Parathyroid adenoma (tissue), 2 donors: ENCODE measurements around the gene TMEM130.

Experiments used
- H2AFZ ChIP-seq: fragments of 300-600 bp; sonication (generic); one replicate; pipeline ENCODE4 v1.7.0; 2017; ENCODE audit warnings: antibody characterized with exemption, mild to moderate bottlenecking
- H3K27ac ChIP-seq: fragments of 300-600 bp; sonication (generic); one replicate; pipeline ENCODE4 v1.7.0; 2017
- H3K27me3 ChIP-seq: fragments of 300-600 bp; sonication (generic); one replicate; pipeline ENCODE4 v1.7.0; 2017; ENCODE audit warnings: low read length; ENCODE audit not compliant: control insufficient read depth, insufficient read depth
- H3K36me3 ChIP-seq: fragments of 300-600 bp; sonication (generic); one replicate; pipeline ENCODE4 v1.7.0; 2017; ENCODE audit warnings: low read length; ENCODE audit not compliant: control insufficient read depth, insufficient read depth
- H3K4me1 ChIP-seq: fragments of 300-600 bp; sonication (generic); one replicate; pipeline ENCODE4 v1.7.0; 2017; ENCODE audit warnings: control low read depth
- H3K4me2 ChIP-seq: fragments of 300-600 bp; sonication (generic); one replicate; pipeline ENCODE4 v1.7.0; 2017; ENCODE audit warnings: low read length
- H3K4me3 ChIP-seq: fragments of 300-600 bp; sonication (generic); one replicate; pipeline ENCODE4 v1.7.0; 2017; ENCODE audit warnings: low read depth, low read length
- H3K79me2 ChIP-seq: fragments of 300-600 bp; sonication (generic); one replicate; pipeline ENCODE4 v1.7.0; 2017; ENCODE audit warnings: control low read depth
- H3K9ac ChIP-seq: fragments of 300-600 bp; sonication (generic); one replicate; pipeline ENCODE4 v1.7.0; 2017; ENCODE audit warnings: mild to moderate bottlenecking
- H3K9me3 ChIP-seq: fragments of 300-600 bp; sonication (generic); one replicate; pipeline ENCODE4 v1.7.0; 2017; ENCODE audit warnings: low read length; ENCODE audit not compliant: control insufficient read depth
- CTCF ChIP-seq: fragments of 300-600 bp; sonication (generic); IDR thresholded peaks from one replicate; pipeline ENCODE4 v1.7.0; 2017; ENCODE audit warnings: antibody characterized with exemption, mild to moderate bottlenecking
- donor health status: primary hyperparathyroidism.

The TMEM130 gene

GRCh38 chr7:98808751-98809460, 60.9 kb downstream of the TMEM130 start:
- H3K9ac ChIP-seq, result no peak overlapping the region
- no peak overlapping the region for H2AFZ ChIP-seq
- TF ChIP-seq CTCF, result no peak
- H3K36me3 ChIP-seq, result no peaks in the 10 kb centered on the region
- H3K4me2 ChIP-seq, result no peak overlapping the region
- H3K4me1 ChIP-seq, result no peaks in the 10 kb centered on the region
- H3K4me3 ChIP-seq, result no peak overlapping the region
- H3K79me2 ChIP-seq, result no peaks in the 10 kb centered on the region
- no peak overlapping the region for H3K27ac ChIP-seq
- H3K27me3 ChIP-seq, result no peaks in the 10 kb centered on the region
- no peaks in the 10 kb centered on the region for H3K9me3 ChIP-seq

- Histone ChIP-seq H3K27ac (no peak overlapping the region), H3K9me3 (no peaks in the 10 kb centered on the region), H3K79me2 (no peaks in the 10 kb centered on the region), H3K4me1 (no peaks in the 10 kb centered on the region), H3K4me3 (no peak overlapping the region), H3K4me2 (no peak overlapping the region), H2AFZ (no peak overlapping the region), H3K36me3 (no peaks in the 10 kb centered on the region), H3K27me3 (no peaks in the 10 kb centered on the region), H3K9ac (no peak overlapping the region)
- no peak for TF ChIP-seq CTCF
Observed at GRCh38 chr7:98807068-98808048, 62.5 kb downstream of the TMEM130 start.

GRCh38 chr7:98805956-98806838, 63.6 kb downstream of the TMEM130 start:
- Histone ChIP-seq H3K4me3 (no peak overlapping the region), H3K4me1 (no peaks in the 10 kb centered on the region), H3K9me3 (no peaks in the 10 kb centered on the region), H3K79me2 (no peaks in the 10 kb centered on the region), H3K27ac (no peak overlapping the region), H3K4me2 (no peak overlapping the region), H2AFZ (no peak overlapping the region), H3K27me3 (no peaks in the 10 kb centered on the region), H3K36me3 (no peaks in the 10 kb centered on the region), H3K9ac (no peak overlapping the region)
- TF ChIP-seq CTCF, result no peak

GRCh38 chr7:98802781-98803110, 67.1 kb downstream of the TMEM130 start:
- H3K27me3 ChIP-seq, result no peaks in the 10 kb centered on the region
- no peaks in the 10 kb centered on the region for H3K4me1 ChIP-seq
- H3K4me3 ChIP-seq, result no peak overlapping the region
- no peaks in the 10 kb centered on the region for H3K36me3 ChIP-seq
- no peaks in the 10 kb centered on the region for H3K79me2 ChIP-seq
- no peak overlapping the region for H2AFZ ChIP-seq
- no peak overlapping the region for H3K9ac ChIP-seq
- no peak overlapping the region for H3K4me2 ChIP-seq
- TF ChIP-seq CTCF, result no peak
- no peaks in the 10 kb centered on the region for H3K9me3 ChIP-seq
- H3K27ac ChIP-seq, result no peak overlapping the region
